C4-2B (cell line): Measurements from ENCODE around the gene NOX5.

ENCODE experiments used
- ZFX ChIP-seq: fragments of 450-650 bp; IDR thresholded peaks from 2 replicates; pipeline ENCODE4 v1.6.1; 2017
- TF ChIP-seq, protein P1 (sequence below): fragments of 450-650 bp; conservative IDR thresholded peaks from 2 replicates; pipeline ENCODE4 v1.5.1; 2017; ENCODE audit warnings: mild to moderate bottlenecking

DNA sequence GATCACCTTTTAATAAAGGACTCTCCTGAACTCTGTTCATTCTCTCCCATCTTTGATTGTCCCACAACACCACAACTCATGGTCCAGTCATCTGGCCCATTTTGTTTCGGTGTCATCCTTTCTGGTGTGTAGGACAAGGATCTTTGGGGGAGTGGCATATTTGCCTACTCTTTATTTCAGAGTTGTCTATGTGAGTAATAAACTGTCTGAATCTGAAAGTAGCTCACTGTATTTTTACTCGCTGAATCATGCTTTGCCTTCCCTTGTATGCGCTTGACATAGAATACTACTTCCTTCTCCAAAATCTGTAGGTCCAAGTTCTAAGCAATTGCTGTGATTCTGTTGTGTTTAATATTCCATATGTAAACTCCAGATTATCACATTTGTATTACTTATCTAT lies 29.9 kb upstream of the NOX5 start:
- TF ChIP-seq, protein P1, sequence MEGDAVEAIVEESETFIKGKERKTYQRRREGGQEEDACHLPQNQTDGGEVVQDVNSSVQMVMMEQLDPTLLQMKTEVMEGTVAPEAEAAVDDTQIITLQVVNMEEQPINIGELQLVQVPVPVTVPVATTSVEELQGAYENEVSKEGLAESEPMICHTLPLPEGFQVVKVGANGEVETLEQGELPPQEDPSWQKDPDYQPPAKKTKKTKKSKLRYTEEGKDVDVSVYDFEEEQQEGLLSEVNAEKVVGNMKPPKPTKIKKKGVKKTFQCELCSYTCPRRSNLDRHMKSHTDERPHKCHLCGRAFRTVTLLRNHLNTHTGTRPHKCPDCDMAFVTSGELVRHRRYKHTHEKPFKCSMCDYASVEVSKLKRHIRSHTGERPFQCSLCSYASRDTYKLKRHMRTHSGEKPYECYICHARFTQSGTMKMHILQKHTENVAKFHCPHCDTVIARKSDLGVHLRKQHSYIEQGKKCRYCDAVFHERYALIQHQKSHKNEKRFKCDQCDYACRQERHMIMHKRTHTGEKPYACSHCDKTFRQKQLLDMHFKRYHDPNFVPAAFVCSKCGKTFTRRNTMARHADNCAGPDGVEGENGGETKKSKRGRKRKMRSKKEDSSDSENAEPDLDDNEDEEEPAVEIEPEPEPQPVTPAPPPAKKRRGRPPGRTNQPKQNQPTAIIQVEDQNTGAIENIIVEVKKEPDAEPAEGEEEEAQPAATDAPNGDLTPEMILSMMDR, result no peak
- no peak for TF ChIP-seq ZFX
